Measurements from ENCODE around the gene SIPA1L3.

The SIPA1L3 gene

GRCh38 chr19:37981785-37982475 is 74.9 kb downstream of the SIPA1L3 start:
- TF ChIP-seq TCF4 (CRISPR knock-in tag; IDR thresholded peaks at IDR 0.05; ENCODE audit: borderline replicate concordance) (no peak), ZFP3 (CRISPR knock-in tag; IDR thresholded peaks at IDR 0.05) (no peak), OSR1 (CRISPR knock-in tag; IDR thresholded peaks at IDR 0.05) (no peak), ESRRG (CRISPR knock-in tag; IDR thresholded peaks at IDR 0.05) (no peak), CSRNP3 (CRISPR knock-in tag; IDR thresholded peaks at IDR 0.05) (no peak), POU6F1 (CRISPR knock-in tag; IDR thresholded peaks at IDR 0.05; ENCODE audit: borderline replicate concordance, low read depth) (no peak), ISL1 (CRISPR knock-in tag; IDR thresholded peaks at IDR 0.05) (no peak), ZNF8 (CRISPR knock-in tag; IDR thresholded peaks at IDR 0.05) (no peak), PATZ1 (CRISPR knock-in tag; IDR thresholded peaks at IDR 0.05; ENCODE audit: borderline replicate concordance) (no peak), TOX (CRISPR knock-in tag; IDR thresholded peaks at IDR 0.05; ENCODE audit: borderline replicate concordance) (no peak), ZC3H10 (CRISPR knock-in tag; IDR thresholded peaks at IDR 0.05) (no peak), BACH2 (CRISPR knock-in tag; IDR thresholded peaks at IDR 0.05; ENCODE audit: borderline replicate concordance) (no peak), SNAI2 (CRISPR knock-in tag; IDR thresholded peaks at IDR 0.05) (no peak), CREB5 (CRISPR knock-in tag; IDR thresholded peaks at IDR 0.05; ENCODE audit: low read depth) (no peak), CSDC2 (CRISPR knock-in tag; IDR thresholded peaks at IDR 0.05) (no peak), ZNF565 (CRISPR knock-in tag; conservative IDR thresholded peaks at IDR 0.05; ENCODE audit: low read depth) (no peak), ZNF70 (CRISPR knock-in tag; IDR thresholded peaks at IDR 0.05) (no peak), ZFP30 (CRISPR knock-in tag; IDR thresholded peaks at IDR 0.05) (no peak)
- TF ChIP-seq, protein P1, sequence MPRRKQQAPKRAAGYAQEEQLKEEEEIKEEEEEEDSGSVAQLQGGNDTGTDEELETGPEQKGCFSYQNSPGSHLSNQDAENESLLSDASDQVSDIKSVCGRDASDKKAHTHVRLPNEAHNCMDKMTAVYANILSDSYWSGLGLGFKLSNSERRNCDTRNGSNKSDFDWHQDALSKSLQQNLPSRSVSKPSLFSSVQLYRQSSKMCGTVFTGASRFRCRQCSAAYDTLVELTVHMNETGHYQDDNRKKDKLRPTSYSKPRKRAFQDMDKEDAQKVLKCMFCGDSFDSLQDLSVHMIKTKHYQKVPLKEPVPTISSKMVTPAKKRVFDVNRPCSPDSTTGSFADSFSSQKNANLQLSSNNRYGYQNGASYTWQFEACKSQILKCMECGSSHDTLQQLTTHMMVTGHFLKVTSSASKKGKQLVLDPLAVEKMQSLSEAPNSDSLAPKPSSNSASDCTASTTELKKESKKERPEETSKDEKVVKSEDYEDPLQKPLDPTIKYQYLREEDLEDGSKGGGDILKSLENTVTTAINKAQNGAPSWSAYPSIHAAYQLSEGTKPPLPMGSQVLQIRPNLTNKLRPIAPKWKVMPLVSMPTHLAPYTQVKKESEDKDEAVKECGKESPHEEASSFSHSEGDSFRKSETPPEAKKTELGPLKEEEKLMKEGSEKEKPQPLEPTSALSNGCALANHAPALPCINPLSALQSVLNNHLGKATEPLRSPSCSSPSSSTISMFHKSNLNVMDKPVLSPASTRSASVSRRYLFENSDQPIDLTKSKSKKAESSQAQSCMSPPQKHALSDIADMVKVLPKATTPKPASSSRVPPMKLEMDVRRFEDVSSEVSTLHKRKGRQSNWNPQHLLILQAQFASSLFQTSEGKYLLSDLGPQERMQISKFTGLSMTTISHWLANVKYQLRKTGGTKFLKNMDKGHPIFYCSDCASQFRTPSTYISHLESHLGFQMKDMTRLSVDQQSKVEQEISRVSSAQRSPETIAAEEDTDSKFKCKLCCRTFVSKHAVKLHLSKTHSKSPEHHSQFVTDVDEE (CRISPR knock-in tag; IDR thresholded peaks at IDR 0.05): no peak
- ATAC-seq: no peak

- ATAC-seq: no peak
- TF ChIP-seq RARB (CRISPR knock-in tag; IDR thresholded peaks at IDR 0.05) (no peak), CREB5 (CRISPR knock-in tag; IDR thresholded peaks at IDR 0.05; ENCODE audit: low read depth) (no peak), ZC3H10 (CRISPR knock-in tag; IDR thresholded peaks at IDR 0.05) (no peak), ZNF565 (CRISPR knock-in tag; conservative IDR thresholded peaks at IDR 0.05; ENCODE audit: low read depth) (no peak), TOX (CRISPR knock-in tag; IDR thresholded peaks at IDR 0.05; ENCODE audit: borderline replicate concordance) (no peak), TCF4 (CRISPR knock-in tag; IDR thresholded peaks at IDR 0.05; ENCODE audit: borderline replicate concordance) (no peak), CSRNP3 (CRISPR knock-in tag; IDR thresholded peaks at IDR 0.05) (no peak), CSDC2 (CRISPR knock-in tag; IDR thresholded peaks at IDR 0.05) (no peak), POU6F1 (CRISPR knock-in tag; IDR thresholded peaks at IDR 0.05; ENCODE audit: borderline replicate concordance, low read depth) (no peak), ZNF70 (CRISPR knock-in tag; IDR thresholded peaks at IDR 0.05) (no peak), ESRRG (CRISPR knock-in tag; IDR thresholded peaks at IDR 0.05) (no peak), BACH2 (CRISPR knock-in tag; IDR thresholded peaks at IDR 0.05; ENCODE audit: borderline replicate concordance) (no peak), ISL1 (CRISPR knock-in tag; IDR thresholded peaks at IDR 0.05) (no peak), GLIS3 (CRISPR knock-in tag; IDR thresholded peaks at IDR 0.05) (no peak), PATZ1 (CRISPR knock-in tag; IDR thresholded peaks at IDR 0.05; ENCODE audit: borderline replicate concordance) (no peak)
These were observed 75.6 kb downstream of the SIPA1L3 start for GRCh38 chr19:37982655-37983054.
